ENCODE results near the gene HMGXB4.

The HMGXB4 gene

GRCh38 chr22:35266277-35266676 is 9.0 kb downstream of the HMGXB4 start:
- no peaks in the 10 kb centered on the region for H3K4me1 ChIP-seq (ENCODE audit: low read length)
- H3K9me2 ChIP-seq (replicated peaks; ENCODE audit: insufficient read depth, low read length): no peaks in the 10 kb centered on the region
- H3K4me3 ChIP-seq (ENCODE audit: low read length): no peak overlapping the region
- no peaks in the 10 kb centered on the region for H3K9me3 ChIP-seq (replicated peaks; ENCODE audit: insufficient read depth, low read length)
- H3K4me2 ChIP-seq (ENCODE audit: low read depth, low read length): no peak overlapping the region
- H3K27ac ChIP-seq (ENCODE audit: low read length): no peak overlapping the region
- no peaks in the 10 kb centered on the region for H3K36me3 ChIP-seq (replicated peaks; ENCODE audit: insufficient read depth, low read length)
- peaks cover 5% of the 10 kb centered on the region; the same call in 1 of the 2 replicates for H3K79me2 ChIP-seq (ENCODE audit: low read length)
- no peak overlapping the region for H2AFZ ChIP-seq (ENCODE audit: low read length)
- TF ChIP-seq EZH2phosphoT487 (IDR thresholded peaks at IDR 0.05; ENCODE audit: low read length): no peak
- no peak for TF ChIP-seq EZH2 (optimal IDR thresholded peaks at IDR 0.05; ENCODE audit: low read depth, low read length)
- no peak for TF ChIP-seq CTCF (IDR thresholded peaks at IDR 0.05; ENCODE audit: low read length)
- H3F3A ChIP-seq (ENCODE audit: insufficient read depth, low read length): no peaks in the 10 kb centered on the region
- no peaks in the 10 kb centered on the region for H4K20me1 ChIP-seq (ENCODE audit: insufficient read depth, low read length)
- no peak for DNase-seq
- H3K9ac ChIP-seq (ENCODE audit: low read length): no peak overlapping the region
- no peaks in the 10 kb centered on the region for H3K27me3 ChIP-seq (replicated peaks; ENCODE audit: insufficient read depth, low read length)

GRCh38 chr22:35269630-35270029 is 12.3 kb downstream of the HMGXB4 start:
- no peaks in the 10 kb centered on the region for H3K9me2 ChIP-seq (replicated peaks; ENCODE audit: insufficient read depth, low read length)
- H3K4me3 ChIP-seq (ENCODE audit: low read length): no peak overlapping the region
- no peaks in the 10 kb centered on the region for H3K9me3 ChIP-seq (replicated peaks; ENCODE audit: insufficient read depth, low read length)
- no peaks in the 10 kb centered on the region for H3K36me3 ChIP-seq (replicated peaks; ENCODE audit: insufficient read depth, low read length)
- no peaks in the 10 kb centered on the region for H3K4me1 ChIP-seq (ENCODE audit: low read length)
- no peaks in the 10 kb centered on the region for H3F3A ChIP-seq (ENCODE audit: insufficient read depth, low read length)
- no peak overlapping the region for H3K9ac ChIP-seq (ENCODE audit: low read length)
- no peak overlapping the region for H2AFZ ChIP-seq (ENCODE audit: low read length)
- H4K20me1 ChIP-seq (ENCODE audit: insufficient read depth, low read length): no peaks in the 10 kb centered on the region; the same call in 1 of the 2 replicates
- H3K4me2 ChIP-seq (ENCODE audit: low read depth, low read length): no peak overlapping the region
- no peaks in the 10 kb centered on the region for H3K27me3 ChIP-seq (replicated peaks; ENCODE audit: insufficient read depth, low read length)
- no peak for DNase-seq
- TF ChIP-seq CTCF (IDR thresholded peaks at IDR 0.05; ENCODE audit: low read length): no peak
- no peak for TF ChIP-seq EZH2 (optimal IDR thresholded peaks at IDR 0.05; ENCODE audit: low read depth, low read length)
- TF ChIP-seq EZH2phosphoT487 (IDR thresholded peaks at IDR 0.05; ENCODE audit: low read length): no peak
- H3K79me2 ChIP-seq (ENCODE audit: low read length): peaks cover 5% of the 10 kb centered on the region; the same call in 1 of the 2 replicates
- H3K27ac ChIP-seq (ENCODE audit: low read length): no peak overlapping the region

- Histone ChIP-seq H3K9me3 (replicated peaks; ENCODE audit: insufficient read depth, low read length) (no peaks in the 10 kb centered on the region), H3K27me3 (replicated peaks; ENCODE audit: insufficient read depth, low read length) (no peaks in the 10 kb centered on the region), H3K4me2 (ENCODE audit: low read depth, low read length) (no peak overlapping the region), H3K4me1 (ENCODE audit: low read length) (no peaks in the 10 kb centered on the region), H4K20me1 (ENCODE audit: insufficient read depth, low read length) (no peaks in the 10 kb centered on the region; the same call in 1 of the 2 replicates), H3F3A (ENCODE audit: insufficient read depth, low read length) (no peaks in the 10 kb centered on the region), H3K4me3 (ENCODE audit: low read length) (no peak overlapping the region), H3K36me3 (replicated peaks; ENCODE audit: insufficient read depth, low read length) (no peaks in the 10 kb centered on the region), H3K9me2 (replicated peaks; ENCODE audit: insufficient read depth, low read length) (no peaks in the 10 kb centered on the region), H2AFZ (ENCODE audit: low read length) (no peak overlapping the region), H3K27ac (ENCODE audit: low read length) (no peak overlapping the region), H3K9ac (ENCODE audit: low read length) (no peak overlapping the region), H3K79me2 (ENCODE audit: low read length) (peaks cover 6% of the 10 kb centered on the region; the same call in 1 of the 2 replicates)
- DNase-seq: no peak
- TF ChIP-seq EZH2phosphoT487 (IDR thresholded peaks at IDR 0.05; ENCODE audit: low read length) (no peak), CTCF (IDR thresholded peaks at IDR 0.05; ENCODE audit: low read length) (no peak), EZH2 (optimal IDR thresholded peaks at IDR 0.05; ENCODE audit: low read depth, low read length) (no peak)
These were observed 17.0 kb downstream of the HMGXB4 start for GRCh38 chr22:35274154-35274871.

All from MM.1S (cell line).